ENCODE measurements around the gene SPSB3.

SPSB3 gene

DNA sequence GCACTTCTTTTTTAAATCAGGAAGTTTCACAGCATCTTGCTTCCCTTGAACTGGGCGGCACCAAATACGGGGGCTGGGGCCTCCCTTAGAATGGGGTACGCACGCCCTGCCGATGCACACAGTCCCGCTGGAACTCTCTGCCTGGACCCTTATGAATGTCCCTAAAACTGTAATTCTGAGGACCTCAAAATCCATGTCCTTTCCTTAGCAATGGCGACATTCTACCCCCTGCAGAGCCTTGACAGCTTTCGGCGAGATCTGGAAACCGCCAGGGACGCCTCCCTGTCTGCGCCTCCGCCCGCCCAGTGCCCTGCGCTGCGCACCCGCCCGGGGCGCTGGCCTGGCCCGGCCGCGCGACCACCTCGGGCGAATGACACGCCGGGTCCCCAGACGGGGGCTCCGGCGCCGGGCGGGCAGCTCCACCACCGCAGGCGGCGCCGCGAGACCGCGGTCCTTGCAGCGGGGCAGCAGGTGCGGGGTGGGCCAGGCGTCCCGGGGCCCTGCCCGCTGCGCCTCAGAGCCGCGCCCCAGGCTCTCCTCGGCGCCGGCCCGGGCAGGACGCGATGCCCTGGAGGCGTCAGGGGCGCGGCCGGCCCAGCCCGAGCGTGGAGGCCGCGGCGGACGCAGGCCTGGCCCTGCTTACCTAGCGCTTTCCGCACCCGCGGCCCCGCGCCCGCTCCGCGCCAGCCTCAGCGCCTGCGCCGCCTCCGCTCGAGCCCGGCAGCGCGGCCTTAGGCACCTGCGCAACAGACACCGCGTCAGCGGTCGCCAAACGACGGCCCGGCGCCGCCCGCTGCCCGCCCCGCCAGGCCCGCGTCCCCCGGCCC is 43.7 kb upstream of the SPSB3 start:
- no peak for DNase-seq (ENCODE audit: extremely low read depth, low read depth)
- no peak for TF ChIP-seq CTCF (IDR thresholded peaks at IDR 0.05; ENCODE audit: low read depth, low read length)

- TF ChIP-seq CTCF (IDR thresholded peaks at IDR 0.05; ENCODE audit: low read depth, low read length) = no peak
- DNase-seq (ENCODE audit: extremely low read depth, low read depth) = no peak
These were observed 43.1 kb upstream of the SPSB3 start for GRCh38 chr16:1825381-1825863.

DNA sequence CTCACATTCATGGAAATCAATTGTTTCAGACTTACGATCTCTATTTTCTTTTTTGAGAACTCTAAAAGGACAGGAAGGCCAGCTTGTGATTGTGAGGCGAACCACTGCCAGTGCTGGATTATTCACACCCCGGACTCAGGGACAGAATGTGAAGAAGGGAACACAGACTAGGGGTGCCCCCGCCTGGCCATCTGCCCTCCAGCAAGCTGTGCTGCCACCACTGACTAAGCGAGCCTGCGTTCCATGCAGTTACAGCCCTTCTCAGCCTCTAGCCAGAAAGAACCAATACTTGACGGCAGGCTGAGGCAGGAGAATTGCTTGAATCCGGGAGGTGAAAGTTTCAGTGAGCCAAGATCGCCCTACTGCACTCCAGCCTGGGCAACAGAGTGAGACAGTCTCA is 41.5 kb upstream of the SPSB3 start:
- DNase-seq (ENCODE audit: extremely low read depth, low read depth) = no peak

DNA sequence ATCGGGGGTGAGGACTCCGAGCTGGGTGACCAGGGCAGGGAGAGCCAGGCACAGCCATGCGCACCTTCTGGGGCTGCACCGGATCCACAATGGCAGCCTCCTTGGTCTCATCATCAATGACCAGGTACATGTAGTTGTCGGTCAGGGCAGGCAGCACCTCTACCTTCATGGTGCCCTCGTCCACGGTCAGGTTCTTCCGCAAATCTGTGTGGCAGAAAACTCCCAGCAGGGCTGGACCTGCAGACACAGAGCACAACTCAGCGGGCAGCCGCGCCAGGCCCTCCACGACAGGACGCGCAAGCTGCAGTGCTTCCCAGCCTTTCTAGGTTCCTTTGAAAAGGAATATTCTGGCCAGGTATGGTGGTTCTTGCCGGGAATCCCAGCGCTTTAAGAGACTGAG is 40.4 kb upstream of the SPSB3 start:
- no peak for TF ChIP-seq CTCF (IDR thresholded peaks at IDR 0.05; ENCODE audit: low read depth, low read length)
- no peak for DNase-seq (ENCODE audit: extremely low read depth, low read depth)

More for the DNA sequence above, 41.5 kb upstream of the SPSB3 start:
- no peak for TF ChIP-seq CTCF (IDR thresholded peaks at IDR 0.05; ENCODE audit: low read depth, low read length)

GRCh38 chr16:1821861-1822611 is 39.7 kb upstream of the SPSB3 start:
- no peak for TF ChIP-seq CTCF (IDR thresholded peaks at IDR 0.05; ENCODE audit: low read depth, low read length)
- no peak for DNase-seq (ENCODE audit: extremely low read depth, low read depth)

- DNase-seq (ENCODE audit: extremely low read depth, low read depth) = no peak
- no peak for TF ChIP-seq CTCF (IDR thresholded peaks at IDR 0.05; ENCODE audit: low read depth, low read length)
These were observed 38.5 kb upstream of the SPSB3 start for GRCh38 chr16:1820946-1821290.

Data from AG09319 (cell line).